H1 (cell line): ENCODE results near the gene EXOC1. TPM values are rescaled to one million over a fixed set of nuclear protein-coding genes. Genes with fewer than 3 reads are reported as not detected.

ENCODE experiments used
- CBX8 ChIP-seq: fragments of 300-800, 300-1000 bp; sonication (generic); IDR thresholded peaks from 2 replicates; pipeline ENCODE4 v1.7.1; 2016; ENCODE audit warnings: low read depth, low read length, borderline replicate concordance
- CHD7 ChIP-seq: fragments of 300-600 bp; sonication (generic); IDR thresholded peaks from 2 replicates; pipeline ENCODE4 v1.7.1; 2012; ENCODE audit warnings: low read length, moderate library complexity, mild to moderate bottlenecking, inconsistent platforms; ENCODE audit not compliant: insufficient replicate concordance
- CREB1 ChIP-seq: IDR thresholded peaks from 2 replicates; pipeline ENCODE4 v1.6.1; 2012; ENCODE audit warnings: inconsistent platforms
- EGR1 ChIP-seq: IDR thresholded peaks from 2 replicates; pipeline ENCODE4 v1.6.1; 2011; ENCODE audit warnings: low read depth, low read length, borderline replicate concordance
- GTF2F1 ChIP-seq: IDR thresholded peaks from 2 replicates; pipeline ENCODE4 v1.6.1; 2012; ENCODE audit warnings: low read depth, low read length, improper control_type of control experiment, borderline replicate concordance
- JUN ChIP-seq: IDR thresholded peaks from 2 replicates; pipeline ENCODE4 v1.6.1; 2011; ENCODE audit warnings: low read depth, mild to moderate bottlenecking, improper control_type of control experiment, low read length
- PHF8 ChIP-seq: fragments of 200-600 bp; sonication (generic); conservative IDR thresholded peaks from 2 replicates; pipeline ENCODE4 v1.7.1; 2012; ENCODE audit warnings: low read depth, mild to moderate bottlenecking, inconsistent platforms, low read length, moderate library complexity
- POLR2AphosphoS5 ChIP-seq: IDR thresholded peaks from 2 replicates; pipeline ENCODE4 v1.6.1; 2011; ENCODE audit warnings: low read depth, low read length
- RFX5 ChIP-seq: IDR thresholded peaks from 2 replicates; pipeline ENCODE4 v1.6.1; 2011; ENCODE audit warnings: low read depth, low read length, improper control_type of control experiment, borderline replicate concordance
- SP1 ChIP-seq: IDR thresholded peaks from 2 replicates; pipeline ENCODE4 v1.6.1; 2011; ENCODE audit warnings: low read depth, low read length
- TEAD4 ChIP-seq: IDR thresholded peaks from 2 replicates; pipeline ENCODE4 v1.6.1; 2012; ENCODE audit warnings: low read depth, low read length, inconsistent platforms, mixed read lengths
- polyA plus RNA-seq, 7 experiments: library from polyadenylated mRNA; depleted of rRNA in 3 of 7; stranded (reverse) in 5 of 7; unstranded in 2 of 7; fragments of >200 nt in 5 of 7; fragments of 200-250 nt in 2 of 7; gene quantifications; 1 replicate in 5 of 7; 2 replicates in 1 of 7; 4 replicates in 1 of 7; pipeline versions ENCODE4 v1.2.1 to v1.2.3, GENCODE V29; 2011 to 2013; ENCODE audit warnings: missing spikeins in 2 of 7, mixed read lengths in 2 of 7
- total RNA-seq: library from RNA; stranded (reverse); fragmentation: NEBNext Ultra II Directional; extraction: Animal tissue kit (Norgen Biotek cat#: 25700); gene quantifications from 2 replicates; pipeline ENCODE4 v1.2.1, GENCODE V29; 2021
- TF ChIP-seq, protein P1 (sequence below): IDR thresholded peaks from 2 replicates; pipeline ENCODE4 v1.6.1; 2011; ENCODE audit warnings: low read depth, mild to moderate bottlenecking, low read length; ENCODE audit not compliant: insufficient read depth

Gene EXOC1
- total and polyA plus RNA-seq, 2 of the 8 experiments (the other 6 are each of a cell fraction or from before 2014, with no cell fraction given), result 5.9 to 19.6 TPM

DNA sequence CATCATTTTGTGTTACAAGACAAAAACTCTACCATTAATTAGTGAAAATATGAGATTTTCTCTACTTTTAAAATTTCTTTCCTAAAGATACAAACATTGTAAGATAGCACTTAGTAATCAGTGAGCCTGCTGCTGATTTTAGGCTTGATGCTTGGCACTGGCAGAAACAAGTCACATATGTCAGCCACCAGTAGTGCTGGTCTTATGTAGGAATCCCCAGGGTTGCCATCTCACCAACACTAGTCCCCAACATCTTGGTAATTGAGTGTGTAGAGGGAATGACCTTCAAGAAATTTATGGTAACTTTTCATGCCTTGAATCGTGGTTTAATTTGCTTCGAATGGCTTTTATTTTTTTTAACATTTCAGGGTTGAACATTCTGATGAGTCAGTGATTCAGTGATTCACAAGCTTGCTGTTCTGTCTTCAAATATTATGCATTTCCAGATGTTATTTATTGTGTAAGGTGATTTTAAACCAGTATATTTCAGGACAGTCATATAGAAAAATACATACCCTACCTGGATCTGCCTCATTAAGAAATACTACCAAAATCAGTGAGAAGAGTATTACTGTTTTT is 11.9 kb downstream of the EXOC1 start (continued):
- TF ChIP-seq CHD7, result no peak
- no peak for TF ChIP-seq POLR2AphosphoS5
- TF ChIP-seq, protein P1, sequence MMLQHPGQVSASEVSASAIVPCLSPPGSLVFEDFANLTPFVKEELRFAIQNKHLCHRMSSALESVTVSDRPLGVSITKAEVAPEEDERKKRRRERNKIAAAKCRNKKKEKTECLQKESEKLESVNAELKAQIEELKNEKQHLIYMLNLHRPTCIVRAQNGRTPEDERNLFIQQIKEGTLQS, result no peak
- no peak for TF ChIP-seq CBX8
- TF ChIP-seq EGR1, result no peak
- TF ChIP-seq JUN, result no peak
- no peak for TF ChIP-seq CREB1
- no peak for TF ChIP-seq PHF8
- TF ChIP-seq GTF2F1, result no peak
- no peak for TF ChIP-seq RFX5
- TF ChIP-seq TEAD4, result no peak
- TF ChIP-seq SP1, result no peak
